HG03571 (cell line): ENCODE measurements around the gene FGF14.

Source experiments
- ATAC-seq: cut with Tn5 transposase; IDR thresholded peaks from one replicate; pipeline ENCODE4 v1.9.1; 2021; ENCODE audit not compliant: unreplicated experiment

The FGF14 gene

DNA sequence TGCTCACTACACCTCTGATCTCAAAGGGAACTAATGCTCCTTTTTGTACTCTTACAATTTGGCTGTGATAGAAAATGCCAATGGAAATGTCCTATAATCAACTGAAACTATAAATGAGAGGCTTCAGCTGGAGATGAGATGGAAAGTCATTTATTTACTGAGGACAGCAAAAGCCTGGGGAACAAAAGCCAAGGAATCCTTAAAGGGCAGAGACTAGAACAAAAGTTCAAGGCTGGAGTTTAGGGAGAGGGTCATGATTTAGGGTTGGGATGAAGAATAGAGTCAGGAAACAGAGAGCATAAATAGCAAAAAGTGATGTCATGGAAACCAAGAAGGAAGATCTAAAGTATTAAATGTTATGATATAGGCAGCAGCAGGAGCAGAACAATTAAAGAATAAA lies 401.1 kb downstream of the FGF14 start:
- ATAC-seq, result no peak

- no peak for ATAC-seq
Observed at GRCh38 chr13:101998129-101998528, 403.7 kb downstream of the FGF14 start.

GRCh38 chr13:101996954-101997353 lies 404.9 kb downstream of the FGF14 start:
- ATAC-seq, result no peak

- no peak for ATAC-seq
Observed at GRCh38 chr13:101989798-101990350, 412.0 kb downstream of the FGF14 start.

DNA sequence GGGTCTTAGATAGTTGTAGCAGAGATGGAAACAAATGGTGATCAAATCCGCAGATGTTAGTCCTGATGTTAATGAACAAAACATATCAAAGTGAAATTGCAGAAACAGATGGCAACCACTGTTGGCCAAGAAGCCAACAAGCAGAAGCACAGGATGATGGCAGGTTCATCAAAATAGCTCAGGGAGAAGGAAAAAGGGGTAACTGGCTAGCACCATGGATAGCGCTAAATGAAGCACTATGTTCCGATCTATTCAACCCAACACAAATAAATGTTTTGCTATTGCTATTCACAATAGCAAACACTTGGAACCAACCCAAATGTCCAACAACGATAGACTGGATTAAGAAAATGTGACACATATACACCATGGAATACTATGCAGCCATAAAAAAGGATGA lies 413.7 kb downstream of the FGF14 start:
- ATAC-seq, result no peak

GRCh38 chr13:101986316-101986715 lies 415.5 kb downstream of the FGF14 start:
- no peak for ATAC-seq

- no peak for ATAC-seq
Observed at GRCh38 chr13:101985321-101985720, 416.5 kb downstream of the FGF14 start.

- ATAC-seq, result no peak
Observed at GRCh38 chr13:101982903-101983302, 418.9 kb downstream of the FGF14 start.

DNA sequence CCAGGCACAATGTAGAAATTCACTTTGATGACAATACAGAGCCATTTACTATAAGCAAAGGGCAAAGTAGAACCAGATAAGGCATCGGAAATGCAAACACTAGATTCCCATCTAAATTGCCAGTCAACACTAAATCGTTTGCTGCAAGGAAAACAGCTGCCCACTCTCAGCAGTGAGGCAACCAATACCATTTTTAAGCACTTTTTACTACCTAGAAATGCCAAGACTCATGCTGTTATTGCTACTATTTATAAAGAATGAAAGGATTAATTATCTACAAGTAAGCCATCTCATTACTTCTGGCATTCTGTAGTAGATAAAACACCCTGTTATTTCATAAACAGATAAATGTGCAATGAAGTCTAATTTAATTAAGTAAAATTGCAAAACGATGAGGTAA lies 422.0 kb downstream of the FGF14 start:
- no peak for ATAC-seq

DNA sequence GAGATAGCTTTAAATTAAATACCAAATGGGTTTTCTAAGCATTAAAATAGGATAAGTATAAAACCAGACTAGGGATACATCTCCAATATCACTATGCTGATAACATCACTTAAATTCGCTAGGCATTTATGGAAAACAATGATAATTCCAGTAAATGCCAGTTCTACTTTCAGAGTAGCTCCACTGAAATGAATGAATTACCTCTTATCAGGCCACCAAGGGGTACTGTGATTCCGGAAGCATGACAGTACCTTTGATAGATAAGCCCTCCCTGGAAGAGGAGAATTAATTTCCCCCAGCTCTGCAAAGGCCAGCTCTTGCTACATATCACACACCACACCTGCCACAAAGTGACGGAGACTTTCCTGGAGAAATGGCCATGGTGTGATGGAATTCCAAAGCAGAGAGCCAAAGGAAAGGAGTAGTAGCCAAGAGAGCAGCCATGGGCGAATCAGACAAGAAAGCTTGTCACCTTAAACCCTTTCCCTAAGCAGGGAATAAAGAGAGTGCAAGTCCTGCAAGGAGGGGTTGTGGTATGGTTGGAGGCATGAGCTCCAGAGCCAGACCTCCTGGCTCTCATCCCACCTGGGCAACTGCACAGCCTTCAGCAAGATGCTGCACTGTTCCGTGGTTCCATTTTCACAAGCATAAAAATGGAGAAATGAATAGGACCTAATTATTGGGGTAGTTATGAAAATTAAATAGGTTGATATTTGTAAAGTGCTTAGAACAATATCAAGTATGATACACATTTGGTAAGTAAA lies 423.1 kb downstream of the FGF14 start:
- no peak for ATAC-seq

DNA sequence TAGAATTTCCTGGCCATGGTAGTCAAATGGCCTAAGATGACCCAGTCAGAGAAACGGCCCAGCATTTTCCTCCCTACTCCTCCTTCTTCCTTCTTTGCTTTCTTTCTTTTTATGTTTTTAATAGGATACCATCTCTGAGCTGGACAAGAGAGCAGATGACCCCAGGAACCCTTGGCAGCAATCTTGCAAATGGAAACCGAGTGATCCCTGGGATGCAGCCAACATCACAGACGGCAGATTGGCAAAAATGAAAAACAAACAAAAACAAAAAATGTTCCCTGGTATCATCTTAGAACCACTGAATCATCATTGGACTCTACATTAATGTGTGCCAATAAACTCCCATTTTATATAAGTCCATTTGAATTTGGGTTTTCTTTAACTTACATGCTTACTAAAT lies 424.4 kb downstream of the FGF14 start:
- ATAC-seq, result no peak

DNA sequence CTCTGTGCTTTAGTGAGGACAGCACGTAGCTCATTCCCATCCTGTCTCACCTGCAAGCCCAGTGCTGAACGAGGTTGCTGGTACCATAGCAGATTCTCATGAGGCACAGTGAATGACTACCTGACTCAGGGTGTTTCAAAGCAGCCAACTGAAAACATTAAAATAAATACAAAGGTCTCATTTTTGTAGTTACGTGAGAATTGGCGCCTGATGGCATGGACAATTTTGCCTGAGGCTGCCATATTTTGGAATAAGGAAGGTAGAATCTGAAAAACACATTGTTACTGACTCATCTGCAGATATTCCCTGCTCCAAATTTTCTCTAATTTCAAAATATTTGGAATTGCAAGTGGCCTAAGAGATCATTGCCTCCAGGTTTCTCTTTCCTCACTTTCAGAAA lies 429.7 kb downstream of the FGF14 start:
- no peak for ATAC-seq

DNA sequence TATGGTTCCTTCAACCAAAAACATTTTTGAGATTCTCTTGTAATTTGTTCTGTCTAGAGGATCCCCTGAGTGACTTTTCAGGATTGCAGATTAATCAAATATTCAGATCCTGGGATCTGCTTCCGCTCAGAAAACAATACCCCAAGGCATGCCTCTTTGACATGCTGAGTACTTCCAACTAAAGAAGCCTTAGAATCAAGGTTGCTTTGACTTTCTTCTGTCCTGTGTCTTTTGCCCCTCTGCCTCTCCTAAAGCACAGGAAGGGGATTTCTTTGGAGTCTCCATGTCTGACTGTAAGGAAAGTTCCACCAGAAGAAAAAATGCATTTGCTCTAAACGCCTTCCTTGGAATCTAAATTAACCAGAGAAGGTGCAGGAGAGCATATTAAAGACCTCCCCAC lies 431.5 kb downstream of the FGF14 start:
- ATAC-seq, result no peak

DNA sequence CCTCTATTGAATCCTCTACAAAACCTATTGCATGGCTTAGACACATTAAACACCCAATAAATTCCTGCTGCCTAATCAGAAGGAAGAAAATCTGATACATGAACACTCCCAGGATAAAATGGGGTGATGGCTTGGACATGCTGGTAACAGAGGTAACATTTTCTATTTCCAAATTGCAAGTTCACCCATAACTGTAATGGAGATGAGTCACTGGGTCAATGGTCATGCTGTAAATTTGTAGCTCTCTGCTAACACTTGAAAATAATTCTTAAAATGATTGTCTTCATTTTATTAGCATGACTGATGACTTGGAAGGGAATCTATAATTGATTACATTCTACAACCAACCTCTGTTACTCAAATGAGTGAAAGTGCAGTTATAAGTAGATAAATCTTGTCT lies 434.1 kb downstream of the FGF14 start:
- no peak for ATAC-seq

- no peak for ATAC-seq
Observed at GRCh38 chr13:101967216-101967615, 434.6 kb downstream of the FGF14 start.

- ATAC-seq, result no peak
Observed at GRCh38 chr13:101965096-101965495, 436.8 kb downstream of the FGF14 start.

DNA sequence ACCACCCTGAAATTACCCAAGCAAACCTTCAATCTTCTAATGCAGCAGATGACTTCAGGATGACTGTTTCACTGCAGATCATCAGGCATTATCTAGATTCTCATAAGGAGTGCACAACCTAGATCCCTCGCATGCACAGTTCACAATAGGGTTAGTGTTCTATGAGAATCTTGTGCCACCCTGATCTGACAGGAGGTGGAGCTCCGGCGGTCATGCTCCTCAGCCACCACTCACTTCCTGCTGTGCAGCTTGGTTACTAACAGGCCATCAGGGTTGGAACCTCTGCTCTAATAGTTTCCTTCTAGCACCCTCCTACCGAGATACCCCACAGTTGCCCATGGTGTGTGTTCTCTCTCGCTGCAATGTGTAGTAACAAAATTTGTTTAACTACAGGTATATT lies 442.8 kb downstream of the FGF14 start:
- ATAC-seq, result no peak

GRCh38 chr13:101955764-101956163 lies 446.1 kb downstream of the FGF14 start:
- ATAC-seq, result no peak

DNA sequence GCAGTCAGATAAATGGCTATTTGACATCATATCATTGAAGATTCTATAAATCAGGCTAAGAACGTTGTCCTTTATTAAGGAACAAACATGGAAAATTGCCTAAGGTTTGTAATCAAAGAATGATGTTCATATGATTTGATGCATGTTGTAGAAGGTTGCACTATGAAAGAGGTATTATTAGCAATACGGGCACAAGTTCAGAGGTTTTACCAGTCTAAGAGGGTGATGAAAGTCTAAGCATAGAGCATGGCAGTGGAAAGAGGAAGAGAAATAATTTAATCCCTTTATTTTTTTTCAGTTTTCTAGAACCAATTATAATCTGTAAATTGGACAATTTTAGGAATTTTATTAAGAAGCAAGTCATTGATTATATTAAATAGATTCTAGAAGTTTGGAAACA lies 450.7 kb downstream of the FGF14 start:
- no peak for ATAC-seq

DNA sequence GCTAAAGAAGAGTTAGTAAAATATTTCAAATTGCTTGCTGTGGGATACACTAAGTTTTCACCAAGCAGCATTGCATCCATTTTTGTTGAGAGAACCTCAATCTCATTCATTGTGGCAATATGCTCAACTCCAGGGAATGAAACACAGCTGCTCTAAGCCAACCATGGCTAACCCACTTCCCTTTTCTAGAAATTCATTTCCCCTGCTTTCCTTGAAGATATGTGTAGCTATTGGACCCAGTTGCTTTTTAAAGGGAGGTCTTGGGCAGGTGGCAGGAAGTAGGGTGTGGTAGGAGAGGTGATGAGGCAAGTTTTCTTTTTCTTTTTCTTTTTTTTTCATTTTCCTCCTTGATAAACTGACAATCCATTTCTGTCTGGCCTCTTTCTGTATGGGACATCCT lies 452.2 kb downstream of the FGF14 start:
- ATAC-seq, result no peak

GRCh38 chr13:101946401-101946800 lies 455.4 kb downstream of the FGF14 start:
- no peak for ATAC-seq

GRCh38 chr13:101945435-101945834 lies 456.4 kb downstream of the FGF14 start:
- no peak for ATAC-seq

- ATAC-seq, result no peak
Observed at GRCh38 chr13:101944521-101944920, 457.3 kb downstream of the FGF14 start.
